ENCODE results near the gene RDH16.

DNA sequence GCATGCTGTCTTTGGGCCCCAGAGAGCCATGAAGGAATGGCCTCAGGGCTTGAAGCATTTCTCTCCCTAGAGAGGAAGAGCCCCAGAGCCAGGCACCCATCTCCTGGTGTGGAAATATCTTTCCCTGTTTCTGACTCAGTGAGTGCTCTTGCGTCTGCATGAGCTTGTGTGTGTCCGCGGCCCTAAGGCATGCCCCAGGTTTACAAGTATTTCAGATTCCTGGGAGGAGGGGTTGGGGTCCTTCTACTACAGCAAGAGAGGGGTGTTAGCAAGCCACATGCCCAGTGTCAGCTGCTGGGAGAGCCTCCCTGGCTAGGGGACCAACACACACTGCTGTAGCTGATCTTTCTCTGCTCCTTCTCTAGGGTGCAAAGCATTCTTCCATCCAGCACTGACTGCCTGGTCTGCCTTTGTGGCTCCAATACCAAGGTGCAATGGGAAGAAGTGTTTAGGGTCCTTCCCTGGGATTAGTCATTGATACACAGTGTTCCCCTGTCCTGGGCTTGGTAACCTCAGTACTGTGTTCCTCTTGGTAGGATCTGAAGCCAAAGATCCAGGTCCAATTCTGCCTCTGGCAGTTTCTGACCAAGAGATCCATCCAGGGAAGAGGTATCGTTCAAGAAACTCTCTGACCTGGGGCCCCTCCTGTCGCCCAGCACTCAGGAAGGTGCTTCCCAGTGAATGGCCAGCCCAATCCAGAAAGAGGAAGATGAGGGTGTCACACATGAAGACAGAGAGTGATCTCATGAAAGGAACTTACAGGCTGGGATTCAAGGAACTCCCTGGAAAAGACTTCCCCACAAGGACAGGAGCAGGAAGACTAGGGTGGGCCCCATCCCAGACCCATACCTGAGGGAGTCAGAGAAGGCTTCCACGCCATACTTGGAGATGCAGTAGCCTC, 3.1 kb downstream of the RDH16 start:
- TF ChIP-seq, protein P1, sequence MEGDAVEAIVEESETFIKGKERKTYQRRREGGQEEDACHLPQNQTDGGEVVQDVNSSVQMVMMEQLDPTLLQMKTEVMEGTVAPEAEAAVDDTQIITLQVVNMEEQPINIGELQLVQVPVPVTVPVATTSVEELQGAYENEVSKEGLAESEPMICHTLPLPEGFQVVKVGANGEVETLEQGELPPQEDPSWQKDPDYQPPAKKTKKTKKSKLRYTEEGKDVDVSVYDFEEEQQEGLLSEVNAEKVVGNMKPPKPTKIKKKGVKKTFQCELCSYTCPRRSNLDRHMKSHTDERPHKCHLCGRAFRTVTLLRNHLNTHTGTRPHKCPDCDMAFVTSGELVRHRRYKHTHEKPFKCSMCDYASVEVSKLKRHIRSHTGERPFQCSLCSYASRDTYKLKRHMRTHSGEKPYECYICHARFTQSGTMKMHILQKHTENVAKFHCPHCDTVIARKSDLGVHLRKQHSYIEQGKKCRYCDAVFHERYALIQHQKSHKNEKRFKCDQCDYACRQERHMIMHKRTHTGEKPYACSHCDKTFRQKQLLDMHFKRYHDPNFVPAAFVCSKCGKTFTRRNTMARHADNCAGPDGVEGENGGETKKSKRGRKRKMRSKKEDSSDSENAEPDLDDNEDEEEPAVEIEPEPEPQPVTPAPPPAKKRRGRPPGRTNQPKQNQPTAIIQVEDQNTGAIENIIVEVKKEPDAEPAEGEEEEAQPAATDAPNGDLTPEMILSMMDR (IDR thresholded peaks at IDR 0.05 in 8 of 11, conservative IDR thresholded peaks at IDR 0.05 in 3 of 11): no peak
- TF ChIP-seq POLR2A (IDR thresholded peaks at IDR 0.05) (no peak), POLR2AphosphoS5 (IDR thresholded peaks at IDR 0.05) (no peak)
